Measurements from ENCODE around the gene BASP1.
A peak's percentile ranks its signal among the peaks of the same experiment; 100 is the strongest.

Gene BASP1, protein sequence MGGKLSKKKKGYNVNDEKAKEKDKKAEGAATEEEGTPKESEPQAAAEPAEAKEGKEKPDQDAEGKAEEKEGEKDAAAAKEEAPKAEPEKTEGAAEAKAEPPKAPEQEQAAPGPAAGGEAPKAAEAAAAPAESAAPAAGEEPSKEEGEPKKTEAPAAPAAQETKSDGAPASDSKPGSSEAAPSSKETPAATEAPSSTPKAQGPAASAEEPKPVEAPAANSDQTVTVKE

DNA sequence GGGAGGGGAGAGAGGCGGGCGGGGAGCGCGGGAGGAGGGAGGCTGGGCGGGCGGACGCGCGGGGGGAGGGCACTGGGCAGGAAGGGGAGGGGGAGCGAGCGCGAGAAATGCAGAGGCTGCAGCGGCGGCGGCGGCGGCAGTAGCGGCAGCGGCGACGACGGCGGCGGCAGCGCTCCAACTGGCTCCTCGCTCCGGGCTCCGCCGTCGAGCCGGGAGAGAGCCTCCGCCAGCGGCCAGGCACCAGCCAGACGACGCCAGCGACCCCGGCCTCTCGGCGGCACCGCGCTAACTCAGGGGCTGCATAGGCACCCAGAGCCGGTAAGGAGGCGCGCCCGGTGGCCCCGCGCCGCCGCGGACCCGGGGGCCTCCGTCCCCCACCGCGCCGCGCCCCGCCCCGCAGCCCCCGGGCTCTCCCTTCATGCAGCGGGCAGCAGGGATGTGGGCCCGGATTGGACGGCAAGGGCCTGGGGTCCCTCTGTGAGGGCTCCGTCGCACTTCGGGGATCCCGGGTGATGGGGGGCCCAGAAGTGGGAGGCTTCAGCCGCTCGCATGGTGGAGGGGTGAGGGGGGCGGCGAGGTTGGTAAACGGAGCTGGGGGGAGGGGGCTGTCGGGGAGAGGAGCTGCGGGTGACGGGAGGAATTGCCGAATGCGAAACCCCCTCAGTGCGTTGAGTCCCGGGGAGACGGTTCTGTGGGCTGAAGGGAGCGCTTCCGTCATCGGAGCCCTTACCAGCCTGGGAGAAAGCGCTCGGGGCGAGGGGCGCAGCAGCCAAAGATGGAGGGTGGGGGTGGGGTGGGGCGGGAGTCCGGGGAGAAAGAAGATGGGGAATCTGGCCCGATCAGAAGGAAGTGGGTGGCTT is at the start of gene BASP1:
Gene BASP1 (plus strand): TSS at position 139 of the 860 bp plus-strand sequence. CDS start 57,586 bp downstream, outside the sequence.
- peaks cover 10 to 11% of the 10 kb centered on the region in 2 experiments; a peak in 2 of 3 replicates for H3K36me3 ChIP-seq (ENCODE audit: control insufficient read depth in 2 of 2, insufficient read depth in 1 of 2, low read length in 2 of 2)
- peak within 1 kb of the TSS; percentile 89 for H3K4me3 ChIP-seq (ENCODE audit: low read depth, low read length)
- CTCF ChIA-PET: interaction anchor here (1.2 to 2.9 kb wide), 3 partner anchors 8 to 1088 kb away, joined by 4 to 80 read pairs (median 9); no protein-coding TSS in a partner anchor
- H3K9me3 ChIP-seq (ENCODE audit: control insufficient read depth, insufficient read depth, low read depth, low read length): no peaks in the 10 kb centered on the region
- POLR2A ChIA-PET: interaction anchor here (0.5 to 3.1 kb wide), 15 partner anchors 23 to 1102 kb away, joined by 3 to 15 read pairs (median 3); no protein-coding TSS in a partner anchor
- H3K4me1 ChIP-seq (ENCODE audit: control insufficient read depth, insufficient read depth, low read length): peaks cover 32% of the 10 kb centered on the region
- H3K27ac ChIP-seq (ENCODE audit: extremely low read depth, low read depth, low read length): peak within 1 kb of the TSS; percentile 97
- TF ChIP-seq, protein P1, sequence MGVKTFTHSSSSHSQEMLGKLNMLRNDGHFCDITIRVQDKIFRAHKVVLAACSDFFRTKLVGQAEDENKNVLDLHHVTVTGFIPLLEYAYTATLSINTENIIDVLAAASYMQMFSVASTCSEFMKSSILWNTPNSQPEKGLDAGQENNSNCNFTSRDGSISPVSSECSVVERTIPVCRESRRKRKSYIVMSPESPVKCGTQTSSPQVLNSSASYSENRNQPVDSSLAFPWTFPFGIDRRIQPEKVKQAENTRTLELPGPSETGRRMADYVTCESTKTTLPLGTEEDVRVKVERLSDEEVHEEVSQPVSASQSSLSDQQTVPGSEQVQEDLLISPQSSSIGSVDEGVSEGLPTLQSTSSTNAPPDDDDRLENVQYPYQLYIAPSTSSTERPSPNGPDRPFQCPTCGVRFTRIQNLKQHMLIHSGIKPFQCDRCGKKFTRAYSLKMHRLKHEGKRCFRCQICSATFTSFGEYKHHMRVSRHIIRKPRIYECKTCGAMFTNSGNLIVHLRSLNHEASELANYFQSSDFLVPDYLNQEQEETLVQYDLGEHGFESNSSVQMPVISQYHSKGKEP (tag by site-specific recombination; IDR thresholded peaks at IDR 0.05): peak; percentile 98
- TF ChIP-seq, protein P2, sequence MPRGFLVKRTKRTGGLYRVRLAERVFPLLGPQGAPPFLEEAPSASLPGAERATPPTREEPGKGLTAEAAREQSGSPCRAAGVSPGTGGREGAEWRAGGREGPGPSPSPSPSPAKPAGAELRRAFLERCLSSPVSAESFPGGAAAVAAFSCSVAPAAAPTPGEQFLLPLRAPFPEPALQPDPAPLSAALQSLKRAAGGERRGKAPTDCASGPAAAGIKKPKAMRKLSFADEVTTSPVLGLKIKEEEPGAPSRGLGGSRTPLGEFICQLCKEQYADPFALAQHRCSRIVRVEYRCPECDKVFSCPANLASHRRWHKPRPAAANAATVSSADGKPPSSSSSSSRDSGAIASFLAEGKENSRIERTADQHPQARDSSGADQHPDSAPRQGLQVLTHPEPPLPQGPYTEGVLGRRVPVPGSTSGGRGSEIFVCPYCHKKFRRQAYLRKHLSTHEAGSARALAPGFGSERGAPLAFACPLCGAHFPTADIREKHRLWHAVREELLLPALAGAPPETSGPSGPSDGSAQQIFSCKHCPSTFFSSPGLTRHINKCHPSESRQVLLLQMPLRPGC (tag by site-specific recombination; IDR thresholded peaks at IDR 0.05): no peak
- TF ChIP-seq, protein P3, sequence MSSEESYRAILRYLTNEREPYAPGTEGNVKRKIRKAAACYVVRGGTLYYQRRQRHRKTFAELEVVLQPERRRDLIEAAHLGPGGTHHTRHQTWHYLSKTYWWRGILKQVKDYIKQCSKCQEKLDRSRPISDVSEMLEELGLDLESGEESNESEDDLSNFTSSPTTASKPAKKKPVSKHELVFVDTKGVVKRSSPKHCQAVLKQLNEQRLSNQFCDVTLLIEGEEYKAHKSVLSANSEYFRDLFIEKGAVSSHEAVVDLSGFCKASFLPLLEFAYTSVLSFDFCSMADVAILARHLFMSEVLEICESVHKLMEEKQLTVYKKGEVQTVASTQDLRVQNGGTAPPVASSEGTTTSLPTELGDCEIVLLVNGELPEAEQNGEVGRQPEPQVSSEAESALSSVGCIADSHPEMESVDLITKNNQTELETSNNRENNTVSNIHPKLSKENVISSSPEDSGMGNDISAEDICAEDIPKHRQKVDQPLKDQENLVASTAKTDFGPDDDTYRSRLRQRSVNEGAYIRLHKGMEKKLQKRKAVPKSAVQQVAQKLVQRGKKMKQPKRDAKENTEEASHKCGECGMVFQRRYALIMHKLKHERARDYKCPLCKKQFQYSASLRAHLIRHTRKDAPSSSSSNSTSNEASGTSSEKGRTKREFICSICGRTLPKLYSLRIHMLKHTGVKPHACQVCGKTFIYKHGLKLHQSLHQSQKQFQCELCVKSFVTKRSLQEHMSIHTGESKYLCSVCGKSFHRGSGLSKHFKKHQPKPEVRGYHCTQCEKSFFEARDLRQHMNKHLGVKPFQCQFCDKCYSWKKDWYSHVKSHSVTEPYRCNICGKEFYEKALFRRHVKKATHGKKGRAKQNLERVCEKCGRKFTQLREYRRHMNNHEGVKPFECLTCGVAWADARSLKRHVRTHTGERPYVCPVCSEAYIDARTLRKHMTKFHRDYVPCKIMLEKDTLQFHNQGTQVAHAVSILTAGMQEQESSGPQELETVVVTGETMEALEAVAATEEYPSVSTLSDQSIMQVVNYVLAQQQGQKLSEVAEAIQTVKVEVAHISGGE (tag by site-specific recombination; conservative IDR thresholded peaks at IDR 0.05; ENCODE audit: low read depth): no peak
- TF ChIP-seq ZFP69B (tag by site-specific recombination; IDR thresholded peaks at IDR 0.05): 0 out of 2 replicates have a peak, but pooled peaks have one; percentile 3
- TF ChIP-seq ZNF707 (tag by site-specific recombination; IDR thresholded peaks at IDR 0.05): no peak
- TF ChIP-seq ZNF596 (tag by site-specific recombination; IDR thresholded peaks at IDR 0.05): peak; percentile 36; the same call in 1 of the 2 replicates
- TF ChIP-seq, protein P4, sequence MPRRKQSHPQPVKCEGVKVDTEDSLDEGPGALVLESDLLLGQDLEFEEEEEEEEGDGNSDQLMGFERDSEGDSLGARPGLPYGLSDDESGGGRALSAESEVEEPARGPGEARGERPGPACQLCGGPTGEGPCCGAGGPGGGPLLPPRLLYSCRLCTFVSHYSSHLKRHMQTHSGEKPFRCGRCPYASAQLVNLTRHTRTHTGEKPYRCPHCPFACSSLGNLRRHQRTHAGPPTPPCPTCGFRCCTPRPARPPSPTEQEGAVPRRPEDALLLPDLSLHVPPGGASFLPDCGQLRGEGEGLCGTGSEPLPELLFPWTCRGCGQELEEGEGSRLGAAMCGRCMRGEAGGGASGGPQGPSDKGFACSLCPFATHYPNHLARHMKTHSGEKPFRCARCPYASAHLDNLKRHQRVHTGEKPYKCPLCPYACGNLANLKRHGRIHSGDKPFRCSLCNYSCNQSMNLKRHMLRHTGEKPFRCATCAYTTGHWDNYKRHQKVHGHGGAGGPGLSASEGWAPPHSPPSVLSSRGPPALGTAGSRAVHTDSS (tag by site-specific recombination; IDR thresholded peaks at IDR 0.05): peak; percentile 19; the same call in 1 of the 2 replicates
- TF ChIP-seq KLF10 (tag by site-specific recombination; IDR thresholded peaks at IDR 0.05): peak; percentile 36; the same call in 1 of the 2 replicates
- TF ChIP-seq, protein P5, sequence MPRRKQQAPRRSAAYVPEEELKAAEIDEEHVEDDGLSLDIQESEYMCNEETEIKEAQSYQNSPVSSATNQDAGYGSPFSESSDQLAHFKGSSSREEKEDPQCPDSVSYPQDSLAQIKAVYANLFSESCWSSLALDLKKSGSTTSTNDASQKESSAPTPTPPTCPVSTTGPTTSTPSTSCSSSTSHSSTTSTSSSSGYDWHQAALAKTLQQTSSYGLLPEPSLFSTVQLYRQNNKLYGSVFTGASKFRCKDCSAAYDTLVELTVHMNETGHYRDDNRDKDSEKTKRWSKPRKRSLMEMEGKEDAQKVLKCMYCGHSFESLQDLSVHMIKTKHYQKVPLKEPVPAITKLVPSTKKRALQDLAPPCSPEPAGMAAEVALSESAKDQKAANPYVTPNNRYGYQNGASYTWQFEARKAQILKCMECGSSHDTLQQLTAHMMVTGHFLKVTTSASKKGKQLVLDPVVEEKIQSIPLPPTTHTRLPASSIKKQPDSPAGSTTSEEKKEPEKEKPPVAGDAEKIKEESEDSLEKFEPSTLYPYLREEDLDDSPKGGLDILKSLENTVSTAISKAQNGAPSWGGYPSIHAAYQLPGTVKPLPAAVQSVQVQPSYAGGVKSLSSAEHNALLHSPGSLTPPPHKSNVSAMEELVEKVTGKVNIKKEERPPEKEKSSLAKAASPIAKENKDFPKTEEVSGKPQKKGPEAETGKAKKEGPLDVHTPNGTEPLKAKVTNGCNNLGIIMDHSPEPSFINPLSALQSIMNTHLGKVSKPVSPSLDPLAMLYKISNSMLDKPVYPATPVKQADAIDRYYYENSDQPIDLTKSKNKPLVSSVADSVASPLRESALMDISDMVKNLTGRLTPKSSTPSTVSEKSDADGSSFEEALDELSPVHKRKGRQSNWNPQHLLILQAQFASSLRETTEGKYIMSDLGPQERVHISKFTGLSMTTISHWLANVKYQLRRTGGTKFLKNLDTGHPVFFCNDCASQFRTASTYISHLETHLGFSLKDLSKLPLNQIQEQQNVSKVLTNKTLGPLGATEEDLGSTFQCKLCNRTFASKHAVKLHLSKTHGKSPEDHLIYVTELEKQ (tag by site-specific recombination; IDR thresholded peaks at IDR 0.05; ENCODE audit: borderline replicate concordance): no peak
- TF ChIP-seq ZIC2 (tag by site-specific recombination; IDR thresholded peaks at IDR 0.05): 0 out of 2 replicates have a peak, but pooled peaks have one; percentile 3
- 0 out of 2 replicates have a peak, but pooled peaks have one; percentile 33 for TF ChIP-seq ZNF549 (tag by site-specific recombination; IDR thresholded peaks at IDR 0.05)
- no peak for TF ChIP-seq EGR2 (tag by site-specific recombination; IDR thresholded peaks at IDR 0.05; ENCODE audit: low read depth)
- TF ChIP-seq ZNF561 (tag by site-specific recombination; IDR thresholded peaks at IDR 0.05; ENCODE audit: borderline replicate concordance): peak; percentile 60; the same call in 1 of the 2 replicates
- peak; percentile 82 for TF ChIP-seq ZSCAN30 (tag by site-specific recombination; IDR thresholded peaks at IDR 0.05)
- peak; percentile 27; the same call in 1 of the 2 replicates for TF ChIP-seq SP3 (tag by site-specific recombination; IDR thresholded peaks at IDR 0.05)
- peak; percentile 37; the same call in 1 of the 2 replicates for TF ChIP-seq YY1 (tag by site-specific recombination; IDR thresholded peaks at IDR 0.05)
- TF ChIP-seq TRIM28 (IDR thresholded peaks at IDR 0.05; ENCODE audit: borderline replicate concordance, low read length): no peak
- TF ChIP-seq, protein P6, sequence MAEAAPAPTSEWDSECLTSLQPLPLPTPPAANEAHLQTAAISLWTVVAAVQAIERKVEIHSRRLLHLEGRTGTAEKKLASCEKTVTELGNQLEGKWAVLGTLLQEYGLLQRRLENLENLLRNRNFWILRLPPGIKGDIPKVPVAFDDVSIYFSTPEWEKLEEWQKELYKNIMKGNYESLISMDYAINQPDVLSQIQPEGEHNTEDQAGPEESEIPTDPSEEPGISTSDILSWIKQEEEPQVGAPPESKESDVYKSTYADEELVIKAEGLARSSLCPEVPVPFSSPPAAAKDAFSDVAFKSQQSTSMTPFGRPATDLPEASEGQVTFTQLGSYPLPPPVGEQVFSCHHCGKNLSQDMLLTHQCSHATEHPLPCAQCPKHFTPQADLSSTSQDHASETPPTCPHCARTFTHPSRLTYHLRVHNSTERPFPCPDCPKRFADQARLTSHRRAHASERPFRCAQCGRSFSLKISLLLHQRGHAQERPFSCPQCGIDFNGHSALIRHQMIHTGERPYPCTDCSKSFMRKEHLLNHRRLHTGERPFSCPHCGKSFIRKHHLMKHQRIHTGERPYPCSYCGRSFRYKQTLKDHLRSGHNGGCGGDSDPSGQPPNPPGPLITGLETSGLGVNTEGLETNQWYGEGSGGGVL (tag by site-specific recombination; IDR thresholded peaks at IDR 0.05): peak; percentile 43; the same call in 1 of the 2 replicates
- TF ChIP-seq GLIS2 (tag by site-specific recombination; IDR thresholded peaks at IDR 0.05): peak; percentile 27; the same call in 1 of the 2 replicates

Measured in HEK293 (cell line).